HepG2 (cell line): ENCODE data around the gene PTPA. TPM values are rescaled to one million over a fixed set of nuclear protein-coding genes. Genes with fewer than 3 reads are reported as not detected.

ENCODE experiments used
- ATAC-seq: fragments of 200-7000 bp; cut with Tn5 transposase; 3 replicates; pipeline ENCODE4 v1.9.1; 2020; ENCODE audit warnings: mild to moderate bottlenecking, moderate library complexity
- BruUV-seq: library from RNA; stranded (reverse); fragments of 400-500 nt; replicated peaks from 2 replicates; lab custom pipeline; 2021; lab: Mats Ljungman, UMichigan
- CTCF ChIA-PET: fragments of 300-600 bp; formaldehyde crosslinking; extraction: SDS; loops from one replicate; lab custom pipeline; 2021; ENCODE audit warnings: low total read pairs, inconsistent platforms, low intra/inter-chr PET ratio; lab: Yijun Ruan, JAX
- POLR2A ChIA-PET: fragments of 350-600 bp; sonication (Branson Sonifier 250); formaldehyde crosslinking; loops from one replicate; lab custom pipeline; 2020; ENCODE audit warnings: antibody characterized with exemption, inconsistent platforms; lab: Yijun Ruan, JAX
- DNase-seq: peaks from one replicate; pipeline ENCODE4 v3.0.0-alpha.2; 2015; ENCODE audit warnings: low spot score
- FAIRE-seq: peaks from 3 replicates; lab custom pipeline; 2011; peaks lifted over from hg19 to GRCh38; lab: Jason Lieb, UNC
- H2AFZ ChIP-seq: one replicate; pipeline ENCODE4 v1.6.1; 2011; ENCODE audit warnings: low read length, inconsistent platforms
- H3K27ac ChIP-seq: fragments of 300-600 bp; 3 replicates; pipeline ENCODE4 v1.8.0; 2011; ENCODE audit warnings: mixed run types, mild to moderate bottlenecking, mixed read lengths, low read length, inconsistent platforms; ENCODE audit not compliant: insufficient read depth; ENCODE audit errors: extremely low read length
- H3K27me3 ChIP-seq, 2 experiments: fragments of 200-600 bp in 1 of 2; 2 replicates in 1 of 2; 3 replicates in 1 of 2; pipeline versions ENCODE4 v1.6.0 to v1.8.0; 2011; ENCODE audit warnings: low read length in 2 of 2, mild to moderate bottlenecking in 2 of 2, moderate library complexity in 2 of 2, inconsistent platforms in 1 of 2; ENCODE audit not compliant: insufficient read depth in 2 of 2, control insufficient read depth in 1 of 2
- H3K36me3 ChIP-seq, 2 experiments: fragments of 200-600 bp in 1 of 2; replicated peaks in 1 of 2; 2 replicates in 1 of 2; 3 replicates in 1 of 2; pipeline versions ENCODE4 v1.5.1 to v1.8.0; 2011; ENCODE audit warnings: low read length in 2 of 2, inconsistent platforms in 1 of 2; ENCODE audit not compliant: insufficient read depth in 2 of 2, control insufficient read depth in 1 of 2
- H3K4me1 ChIP-seq: 2 replicates; pipeline ENCODE4 v1.5.1; 2012; ENCODE audit warnings: low read length, inconsistent platforms; ENCODE audit not compliant: insufficient read depth
- H3K4me2 ChIP-seq: 2 replicates; pipeline ENCODE4 v1.6.0; 2011; ENCODE audit warnings: low read depth, low read length, inconsistent platforms
- H3K4me3 ChIP-seq, 3 experiments: fragments of 200-600 bp in 1 of 3; sonication (generic), shearing (Covaris generic) in 1 of 3; replicated peaks in 1 of 3; 2 replicates each; pipeline ENCODE4 v1.5.1; 2011 to 2016; ENCODE audit warnings: low read length in 3 of 3, inconsistent platforms in 2 of 3, low read depth in 2 of 3, mild to moderate bottlenecking in 2 of 3, control low read depth in 1 of 3, mixed read lengths in 1 of 3; ENCODE audit not compliant: insufficient read depth in 1 of 3
- H3K79me2 ChIP-seq: one replicate; pipeline ENCODE4 v1.6.1; 2011; ENCODE audit warnings: low read length, inconsistent platforms; ENCODE audit not compliant: insufficient read depth
- H3K9ac ChIP-seq: 2 replicates; pipeline ENCODE4 v1.6.0; 2011; ENCODE audit warnings: mild to moderate bottlenecking, low read depth, low read length, inconsistent platforms; ENCODE audit not compliant: insufficient read depth
- H3K9me3 ChIP-seq: 2 replicates; pipeline ENCODE4 v1.5.1; 2012; ENCODE audit warnings: mild to moderate bottlenecking, low read length
- H4K20me1 ChIP-seq: 2 replicates; pipeline ENCODE4 v1.6.0; 2011; ENCODE audit warnings: inconsistent platforms, mild to moderate bottlenecking, low read length, moderate library complexity; ENCODE audit not compliant: insufficient read depth
- CBX5 ChIP-seq: sonication (generic); formaldehyde crosslinking; IDR thresholded peaks from 2 replicates; pipeline ENCODE4 v1.4.0; 2020; ENCODE audit warnings: missing genetic modification reagents, borderline replicate concordance
- CREB1 ChIP-seq, 2 experiments: fragments of 450-650 bp in 1 of 2; IDR thresholded peaks; 2 replicates each; pipeline ENCODE4 v1.6.1; 2016 to 2017; ENCODE audit warnings: control low read depth in 1 of 2, mild to moderate bottlenecking in 1 of 2, missing compliant biosample characterization in 1 of 2, missing genetic modification characterization in 1 of 2
- EED ChIP-seq: sonication (generic); formaldehyde crosslinking; IDR thresholded peaks from 2 replicates; pipeline ENCODE4 v1.5.0; 2020; ENCODE audit warnings: mild to moderate bottlenecking, missing genetic modification reagents
- GATAD2A ChIP-seq: IDR thresholded peaks from 2 replicates; pipeline ENCODE4 v1.6.1; 2016
- NCOA2 ChIP-seq: sonication (generic); formaldehyde crosslinking; IDR thresholded peaks from 2 replicates; pipeline ENCODE4 v1.8.0; 2022; ENCODE audit warnings: inconsistent platforms
- NFYB ChIP-seq: sonication (generic); formaldehyde crosslinking; IDR thresholded peaks from 2 replicates; pipeline ENCODE4 v1.4.0; 2020; ENCODE audit warnings: missing genetic modification reagents
- TBX3 ChIP-seq: fragments of 450-650 bp; IDR thresholded peaks from 2 replicates; pipeline ENCODE4 v1.6.1; 2017; ENCODE audit warnings: antibody characterized with exemption, mild to moderate bottlenecking, inconsistent platforms, borderline replicate concordance
- ZFP1 ChIP-seq: IDR thresholded peaks from 2 replicates; pipeline ENCODE4 v1.6.1; 2016
- ZNF451 ChIP-seq: sonication (generic); formaldehyde crosslinking; IDR thresholded peaks from 2 replicates; pipeline ENCODE4 v1.5.0; 2020; ENCODE audit warnings: mild to moderate bottlenecking, missing genetic modification reagents
- ZNF776 ChIP-seq: sonication (generic); formaldehyde crosslinking; IDR thresholded peaks from 2 replicates; pipeline ENCODE4 v1.4.0; 2020; ENCODE audit warnings: mild to moderate bottlenecking, missing genetic modification reagents
- WGBS: methylation state at CpG from one replicate; pipeline ENCODE4 v1.1.6; 2017; ENCODE audit warnings: low lambda C conversion rate; 5-methylcytosine and 5-hydroxymethylcytosine counted together
- in situ Hi-C: cut with HindIII; loops from 2 replicates; pipeline ENCODE4 v1.10.0; 2017; ENCODE audit warnings: low pct_unique_long_range_greater_than_20kb; ENCODE audit not compliant: extremely low pct_ligation_motif_present
- intact Hi-C: fragments of 100-400 bp; cut with micrococcal nuclease; formaldehyde crosslinking; loops from one replicate; pipeline ENCODE4 v1.10.0; 2022; ENCODE audit not compliant: unreplicated experiment
- polyA plus RNA-seq, 8 experiments: library from polyadenylated mRNA; depleted of rRNA in 3 of 8; stranded (reverse) in 7 of 8; unstranded in 1 of 8; fragments of >200 nt; fragmentation: Illumina TruSeq in 4 of 8; extraction: Trizol in 4 of 8; gene quantifications; 2 replicates each; pipeline versions ENCODE4 v1.2.1 to v1.2.3, GENCODE V29; 2011 to 2016; ENCODE audit warnings: low read depth in 4 of 8, missing spikeins in 1 of 8, mixed read lengths in 1 of 8; ENCODE audit not compliant: insufficient read depth in 1 of 8
- total RNA-seq, 5 experiments: library from RNA; depleted of rRNA; stranded (reverse); fragments of >200 nt; fragmentation: Illumina TruSeq; extraction: Trizol; gene quantifications; 2 replicates each; pipeline ENCODE4 v1.2.3, GENCODE V29; 2016; ENCODE audit warnings: low read depth in 1 of 5
- TF ChIP-seq, protein P1 (sequence below): sonication (generic); formaldehyde crosslinking; IDR thresholded peaks from 2 replicates; pipeline ENCODE4 v1.4.0; 2020; ENCODE audit warnings: missing genetic modification reagents, borderline replicate concordance

The PTPA gene
- total and polyA plus RNA-seq, 2 of the 13 experiments (the other 11 are each of a cell fraction or from before 2014, with no cell fraction given), result 79.3 to 105 TPM

DNA sequence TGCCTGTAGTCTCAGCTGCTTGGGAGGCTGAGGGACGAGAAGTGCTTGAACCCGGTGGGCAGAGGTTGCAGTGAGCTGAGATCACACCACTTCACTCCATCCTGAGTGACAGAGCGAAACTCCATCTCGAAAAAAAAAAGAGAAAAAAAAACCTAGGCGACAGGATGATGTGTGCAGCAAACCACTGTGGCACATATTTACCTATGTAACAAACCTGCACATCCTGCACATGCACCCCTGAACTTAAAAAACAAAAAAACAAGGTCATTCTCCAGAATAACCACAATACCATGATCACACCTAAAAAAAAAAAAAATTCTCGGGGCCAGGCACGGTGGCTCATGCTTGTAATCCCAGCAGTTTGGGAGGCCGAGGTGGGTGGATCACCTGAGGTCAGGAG, 37.8 kb upstream of the PTPA start:
- no peak for ATAC-seq

More for the DNA sequence above, 37.8 kb upstream of the PTPA start:
- no peak overlapping the region for H3K9ac ChIP-seq
- no peaks in the 10 kb centered on the region for H3K9me3 ChIP-seq
- no peak for DNase-seq
- H3K4me3 ChIP-seq, result no peak overlapping the region
- no peak overlapping the region for H2AFZ ChIP-seq
- no peaks in the 10 kb centered on the region for H4K20me1 ChIP-seq
- no peaks in the 10 kb centered on the region for H3K27me3 ChIP-seq
- BruUV-seq, result no TSS peak
- TF ChIP-seq CBX5 (CRISPR knock-in tag), result no peak
- TF ChIP-seq NFYB (CRISPR knock-in tag), result no peak
- no peak for TF ChIP-seq CREB1 (IDR thresholded peaks at IDR 0.05)
- TF ChIP-seq CREB1 (CRISPR knock-in tag; IDR thresholded peaks at IDR 0.05), result no peak
- TF ChIP-seq GATAD2A (CRISPR knock-in tag), result no peak
- TF ChIP-seq NCOA2 (CRISPR knock-in tag), result no peak
- no peak for TF ChIP-seq TBX3
- no peak for TF ChIP-seq EED (CRISPR knock-in tag)
- no peak for TF ChIP-seq ZNF776 (CRISPR knock-in tag)
- TF ChIP-seq ZNF451 (CRISPR knock-in tag), result no peak
- TF ChIP-seq, protein P1, sequence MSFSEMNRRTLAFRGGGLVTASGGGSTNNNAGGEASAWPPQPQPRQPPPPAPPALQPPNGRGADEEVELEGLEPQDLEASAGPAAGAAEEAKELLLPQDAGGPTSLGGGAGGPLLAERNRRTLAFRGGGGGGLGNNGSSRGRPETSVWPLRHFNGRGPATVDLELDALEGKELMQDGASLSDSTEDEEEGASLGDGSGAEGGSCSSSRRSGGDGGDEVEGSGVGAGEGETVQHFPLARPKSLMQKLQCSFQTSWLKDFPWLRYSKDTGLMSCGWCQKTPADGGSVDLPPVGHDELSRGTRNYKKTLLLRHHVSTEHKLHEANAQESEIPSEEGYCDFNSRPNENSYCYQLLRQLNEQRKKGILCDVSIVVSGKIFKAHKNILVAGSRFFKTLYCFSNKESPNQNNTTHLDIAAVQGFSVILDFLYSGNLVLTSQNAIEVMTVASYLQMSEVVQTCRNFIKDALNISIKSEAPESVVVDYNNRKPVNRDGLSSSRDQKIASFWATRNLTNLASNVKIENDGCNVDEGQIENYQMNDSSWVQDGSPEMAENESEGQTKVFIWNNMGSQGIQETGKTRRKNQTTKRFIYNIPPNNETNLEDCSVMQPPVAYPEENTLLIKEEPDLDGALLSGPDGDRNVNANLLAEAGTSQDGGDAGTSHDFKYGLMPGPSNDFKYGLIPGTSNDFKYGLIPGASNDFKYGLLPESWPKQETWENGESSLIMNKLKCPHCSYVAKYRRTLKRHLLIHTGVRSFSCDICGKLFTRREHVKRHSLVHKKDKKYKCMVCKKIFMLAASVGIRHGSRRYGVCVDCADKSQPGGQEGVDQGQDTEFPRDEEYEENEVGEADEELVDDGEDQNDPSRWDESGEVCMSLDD (CRISPR knock-in tag), result no peak
- no peak for TF ChIP-seq ZFP1 (CRISPR knock-in tag)
- TF ChIP-seq, all 625 proteins: peak for 0
- WGBS, result 91% methylated on average over 8 of the region's 8 CpGs
- peaks cover 2 to 3% of the 10 kb centered on the region in 2 experiments; a peak in 3 of 5 replicates for H3K36me3 ChIP-seq
- in situ Hi-C loops (no loop called here), intact Hi-C loops (no loop called here)
- H3K27ac ChIP-seq, result no peak overlapping the region
- H3K79me2 ChIP-seq, result no peaks in the 10 kb centered on the region
- CTCF ChIA-PET, result no interaction called here
- FAIRE-seq, result no peak
- peaks cover 40% of the 10 kb centered on the region for H3K4me1 ChIP-seq
- H3K4me2 ChIP-seq, result no peak overlapping the region
- POLR2A ChIA-PET, result interaction anchor here (1.1 to 1.3 kb wide), 2 partner anchors 8 to 37 kb away, joined by 3 read pairs; partner anchors contain the start of gene MIGA2
